Spleen (tissue), 7 donors: Measurements from ENCODE around the gene TMEM178B.
"Not testable (repeated sequence)": the region's sequence is repeated elsewhere in the genome, so short reads cannot be mapped to it uniquely, and the experiment has no call there.

Source experiments
- CTCF ChIP-seq, 11 experiments: fragments of 200-600 bp in 7 of 11; fragments of 450-650 bp in 4 of 11; sonication (generic) in 4 of 11; IDR thresholded peaks in 8 of 11; conservative IDR thresholded peaks in 3 of 11; 1 replicate in 7 of 11; 2 replicates in 4 of 11; pipeline versions ENCODE4 v1.4.0 to v1.8.0; 2016 to 2021; ENCODE audit warnings: antibody characterized with exemption in 11 of 11, inconsistent platforms in 4 of 11, mild to moderate bottlenecking in 1 of 11
- POLR2A ChIP-seq, 3 donors: fragments of 450-650 bp; IDR thresholded peaks; one replicate each; pipeline ENCODE4 v1.5.1; 2017; ENCODE audit warnings: antibody characterized with exemption in 3 of 3, mild to moderate bottlenecking in 1 of 3
- POLR2AphosphoS5 ChIP-seq, 3 donors: sonication (generic); formaldehyde crosslinking; IDR thresholded peaks; one replicate each; pipeline ENCODE4 v1.5.1; 2017; ENCODE audit warnings: antibody characterized with exemption in 3 of 3
- donor health status: DM: no; HTN: no; CAD: no; lungs with moderate emphysema.
- donor health status: DM: no; HTN: no; CAD: no.
- donor health status: DM: no; HTN: no; CAD: no.

GRCh38 chr7:141403846-141404245 lies 330.0 kb downstream of the TMEM178B start:
- not testable (repeated sequence) for TF ChIP-seq POLR2AphosphoS5 (IDR thresholded peaks at IDR 0.05); CTCF (IDR thresholded peaks at IDR 0.05 in 8 of 11, conservative IDR thresholded peaks at IDR 0.05 in 3 of 11); POLR2A (IDR thresholded peaks at IDR 0.05)
